Measurements from ENCODE around the gene NAALADL2. TPM values are rescaled to one million over a fixed set of nuclear protein-coding genes. Genes with fewer than 3 reads are reported as not detected.

The NAALADL2 gene
- total and polyA plus RNA-seq, 2 of the 13 experiments (the other 11 are each of a cell fraction or from before 2014, with no cell fraction given), result 0.08 TPM; not detected in 1

DNA sequence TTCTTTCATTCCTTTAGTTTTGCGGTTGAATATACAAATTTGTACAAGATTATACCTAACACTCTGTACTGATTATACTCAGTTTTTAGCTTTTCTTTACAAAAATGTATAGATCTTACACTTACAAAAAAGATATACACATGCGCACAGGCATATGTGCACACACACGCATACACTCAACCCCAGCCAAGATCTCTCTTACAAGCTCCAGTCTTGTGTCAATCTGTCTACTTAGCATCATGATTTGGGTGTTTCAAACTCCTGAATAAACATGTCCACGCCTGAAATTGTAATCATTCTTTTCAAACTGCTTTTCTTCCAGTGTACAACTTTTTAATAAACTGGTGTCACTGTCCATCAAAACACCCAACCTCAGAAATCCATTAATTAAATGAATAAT lies 180.7 kb downstream of the NAALADL2 start:
- 47% methylated on average over 4 of the region's 4 CpGs for WGBS (ENCODE audit: low lambda C conversion rate)
- Histone ChIP-seq H3K36me3 (replicated peaks in 1 of 2; ENCODE audit: control insufficient read depth in 1 of 2, insufficient read depth in 2 of 2, low read length in 2 of 2) (no peaks in the 10 kb centered on the region), H3K79me2 (ENCODE audit: insufficient read depth, low read length) (no peaks in the 10 kb centered on the region), H4K20me1 (ENCODE audit: insufficient read depth, low read length) (no peaks in the 10 kb centered on the region), H3K27ac (ENCODE audit: extremely low read length, insufficient read depth, low read length) (no peak overlapping the region), H3K9ac (ENCODE audit: insufficient read depth, low read depth, low read length) (no peak overlapping the region), H3K27me3 (ENCODE audit: control insufficient read depth in 1 of 2, insufficient read depth in 2 of 2, low read length in 2 of 2) (no peaks in the 10 kb centered on the region), H3K9me3 (ENCODE audit: low read length) (no peaks in the 10 kb centered on the region), H3K4me2 (ENCODE audit: low read depth, low read length) (no peak overlapping the region), H3K4me1 (ENCODE audit: insufficient read depth, low read length) (no peaks in the 10 kb centered on the region), H3K4me3 (replicated peaks in 1 of 3; ENCODE audit: insufficient read depth in 1 of 3, low read depth in 2 of 3, low read length in 3 of 3) (no peak overlapping the region), H2AFZ (ENCODE audit: low read length) (no peak overlapping the region)
- in situ Hi-C loops (cut with HindIII; ENCODE audit: extremely low pct_ligation_motif_present, low pct_unique_long_range_greater_than_20kb), result no loop called here
- ChIA-PET POLR2A (no interaction called here), CTCF (ENCODE audit: low intra/inter-chr PET ratio, low total read pairs) (no interaction called here)
- no peak for DNase-seq (ENCODE audit: low spot score)
- FAIRE-seq, result no peak
- BruUV-seq (replicated peaks), result no TSS peak
- intact Hi-C loops (cut with micrococcal nuclease; ENCODE audit: unreplicated experiment), result no loop called here
- no peak for ATAC-seq
- TF ChIP-seq, protein P1, sequence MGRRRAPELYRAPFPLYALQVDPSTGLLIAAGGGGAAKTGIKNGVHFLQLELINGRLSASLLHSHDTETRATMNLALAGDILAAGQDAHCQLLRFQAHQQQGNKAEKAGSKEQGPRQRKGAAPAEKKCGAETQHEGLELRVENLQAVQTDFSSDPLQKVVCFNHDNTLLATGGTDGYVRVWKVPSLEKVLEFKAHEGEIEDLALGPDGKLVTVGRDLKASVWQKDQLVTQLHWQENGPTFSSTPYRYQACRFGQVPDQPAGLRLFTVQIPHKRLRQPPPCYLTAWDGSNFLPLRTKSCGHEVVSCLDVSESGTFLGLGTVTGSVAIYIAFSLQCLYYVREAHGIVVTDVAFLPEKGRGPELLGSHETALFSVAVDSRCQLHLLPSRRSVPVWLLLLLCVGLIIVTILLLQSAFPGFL (CRISPR knock-in tag; IDR thresholded peaks at IDR 0.05), result no peak
- TF ChIP-seq, protein P2, sequence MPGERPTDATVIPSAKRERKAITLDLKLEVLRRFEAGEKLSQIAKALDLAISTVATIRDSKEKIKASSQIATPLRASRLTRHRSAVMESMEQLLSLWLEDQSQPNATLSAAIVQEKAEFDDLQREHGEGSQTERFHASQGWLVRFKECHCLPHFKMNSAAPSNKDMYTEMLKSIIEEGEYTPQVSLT (CRISPR knock-in tag; IDR thresholded peaks at IDR 0.05; ENCODE audit: borderline replicate concordance, low read depth), result no peak
- TF ChIP-seq MYC (CRISPR knock-in tag; IDR thresholded peaks at IDR 0.05; ENCODE audit: borderline replicate concordance), result no peak
- TF ChIP-seq BORCS8-MEF2B (CRISPR knock-in tag; IDR thresholded peaks at IDR 0.05), result no peak
- TF ChIP-seq, protein P3, sequence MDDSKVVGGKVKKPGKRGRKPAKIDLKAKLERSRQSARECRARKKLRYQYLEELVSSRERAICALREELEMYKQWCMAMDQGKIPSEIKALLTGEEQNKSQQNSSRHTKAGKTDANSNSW (CRISPR knock-in tag; IDR thresholded peaks at IDR 0.05; ENCODE audit: borderline replicate concordance), result no peak
- TF ChIP-seq, protein P4, sequence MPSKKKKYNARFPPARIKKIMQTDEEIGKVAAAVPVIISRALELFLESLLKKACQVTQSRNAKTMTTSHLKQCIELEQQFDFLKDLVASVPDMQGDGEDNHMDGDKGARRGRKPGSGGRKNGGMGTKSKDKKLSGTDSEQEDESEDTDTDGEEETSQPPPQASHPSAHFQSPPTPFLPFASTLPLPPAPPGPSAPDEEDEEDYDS (CRISPR knock-in tag; IDR thresholded peaks at IDR 0.05), result no peak
- TF ChIP-seq, protein P5, sequence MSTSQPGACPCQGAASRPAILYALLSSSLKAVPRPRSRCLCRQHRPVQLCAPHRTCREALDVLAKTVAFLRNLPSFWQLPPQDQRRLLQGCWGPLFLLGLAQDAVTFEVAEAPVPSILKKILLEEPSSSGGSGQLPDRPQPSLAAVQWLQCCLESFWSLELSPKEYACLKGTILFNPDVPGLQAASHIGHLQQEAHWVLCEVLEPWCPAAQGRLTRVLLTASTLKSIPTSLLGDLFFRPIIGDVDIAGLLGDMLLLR (CRISPR knock-in tag; IDR thresholded peaks at IDR 0.05), result no peak
- TF ChIP-seq ZNF550 (CRISPR knock-in tag; IDR thresholded peaks at IDR 0.05; ENCODE audit: borderline replicate concordance), result no peak
